ENCODE results near the gene C11orf98. TPM values are rescaled to one million over a fixed set of nuclear protein-coding genes. Genes with fewer than 3 reads are reported as not detected.
"Not testable (repeated sequence)": the region's sequence is repeated elsewhere in the genome, so short reads cannot be mapped to it uniquely, and the experiment has no call there.

The C11orf98 gene
- total RNA-seq, 4 donors from 2014 or later, result 29.2 to 97.4 (median 41.1) TPM

GRCh38 chr11:62622476-62623089, 42.4 kb downstream of the C11orf98 start:
- Histone ChIP-seq H3K27ac (peak overlapping the region; percentile 72 to 96 (median 88)), H3K9me3 (no peaks in the 10 kb centered on the region), H3K4me3 (peak overlapping the region in 3 of 4 donors; percentile 57 to 99 (median 80)), H3K36me3 (peaks cover 0 to 28% (median 0%) of the 10 kb centered on the region in 3 donors), H3K4me1 (peaks cover 2 to 15% (median 8%) of the 10 kb centered on the region in 4 donors), H3K27me3 (no peaks in the 10 kb centered on the region)
- TF ChIP-seq POLR2A (IDR thresholded peaks at IDR 0.05) (no peak), CTCF (IDR thresholded peaks at IDR 0.05) (no peak)
- no peak for DNase-seq

DNA sequence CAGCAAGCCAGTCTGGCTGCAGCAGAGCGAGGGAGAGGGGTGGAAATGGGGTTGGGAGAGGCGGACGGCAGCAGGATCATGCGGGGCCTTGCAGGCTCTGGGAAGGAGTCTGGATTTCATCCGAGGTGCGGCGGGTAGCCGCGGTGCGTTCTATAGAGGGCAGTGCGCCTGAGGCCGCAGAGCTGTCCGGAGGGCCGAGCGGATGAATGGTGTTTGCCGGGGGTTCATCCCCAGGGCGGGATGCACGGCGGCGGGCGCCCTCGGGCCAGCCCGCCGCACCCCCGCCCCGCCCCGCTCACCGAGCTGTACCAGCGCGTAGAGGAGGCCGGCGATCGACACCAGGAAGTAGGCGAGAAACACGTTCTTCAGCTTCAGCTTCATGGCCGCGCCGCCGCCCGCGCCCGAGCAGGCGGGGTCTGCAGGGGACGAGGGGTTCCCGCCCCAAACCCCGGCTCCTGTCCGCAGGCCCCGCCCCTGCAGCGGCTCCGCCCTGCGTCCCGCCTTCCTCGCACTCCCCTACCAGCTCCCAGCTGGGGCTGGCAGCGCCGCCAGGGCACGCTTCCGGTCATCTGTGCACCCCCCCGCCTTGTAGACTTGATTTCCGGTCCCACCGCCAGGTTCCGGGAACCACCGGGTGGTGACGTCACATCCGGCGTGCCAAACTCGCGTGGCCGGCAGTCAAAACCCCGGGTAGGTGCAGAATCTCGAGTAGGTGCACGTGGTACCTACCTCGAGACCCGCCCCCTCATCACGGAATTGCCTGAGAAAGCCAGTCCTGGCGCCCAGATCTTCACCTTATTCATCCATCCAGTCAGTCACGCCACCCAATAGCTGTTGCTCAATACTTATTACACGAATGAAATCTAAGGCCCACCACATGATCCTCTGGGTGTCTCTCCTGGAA, 43.2 kb downstream of the C11orf98 start, which contains the start of gene B3GAT3:
Gene B3GAT3, minus strand, starts transcription at position 420 of the 904 bp plus-strand sequence. Its CDS starts 39 bp downstream, at position 381.
- peak in 3 of 6 experiments; percentile 34 to 52 (median 38) for TF ChIP-seq CTCF (IDR thresholded peaks at IDR 0.05)
- peak; percentile 72 to 77 for TF ChIP-seq POLR2A (IDR thresholded peaks at IDR 0.05)
- DNase-seq, result peak; percentile 98 to 99 (median 99)
- Histone ChIP-seq H3K27me3 (no peaks in the 10 kb centered on the region), H3K4me3 (peak within 1 kb of the TSS; percentile 51 to 99 (median 68)), H3K27ac (peak within 1 kb of the TSS; percentile 72 to 96 (median 88)), H3K4me1 (peaks cover 2 to 15% (median 8%) of the 10 kb centered on the region in 4 donors), H3K36me3 (peaks cover 0 to 28% (median 0%) of the 10 kb centered on the region in 3 donors), H3K9me3 (no peaks in the 10 kb centered on the region)

GRCh38 chr11:62621027-62621566, 43.9 kb downstream of the C11orf98 start:
- peak overlapping the region; percentile 51 to 99 (median 68) for H3K4me3 ChIP-seq
- H3K36me3 ChIP-seq, result peaks cover 0 to 28% (median 0%) of the 10 kb centered on the region in 3 donors
- no peak for TF ChIP-seq CTCF (IDR thresholded peaks at IDR 0.05)
- no peak for TF ChIP-seq POLR2A (IDR thresholded peaks at IDR 0.05)
- peaks cover 2 to 15% (median 8%) of the 10 kb centered on the region in 4 donors for H3K4me1 ChIP-seq
- H3K9me3 ChIP-seq, result no peaks in the 10 kb centered on the region
- H3K27ac ChIP-seq, result peak overlapping the region; percentile 72 to 96 (median 88)
- H3K27me3 ChIP-seq, result no peaks in the 10 kb centered on the region
- DNase-seq, result no peak

DNA sequence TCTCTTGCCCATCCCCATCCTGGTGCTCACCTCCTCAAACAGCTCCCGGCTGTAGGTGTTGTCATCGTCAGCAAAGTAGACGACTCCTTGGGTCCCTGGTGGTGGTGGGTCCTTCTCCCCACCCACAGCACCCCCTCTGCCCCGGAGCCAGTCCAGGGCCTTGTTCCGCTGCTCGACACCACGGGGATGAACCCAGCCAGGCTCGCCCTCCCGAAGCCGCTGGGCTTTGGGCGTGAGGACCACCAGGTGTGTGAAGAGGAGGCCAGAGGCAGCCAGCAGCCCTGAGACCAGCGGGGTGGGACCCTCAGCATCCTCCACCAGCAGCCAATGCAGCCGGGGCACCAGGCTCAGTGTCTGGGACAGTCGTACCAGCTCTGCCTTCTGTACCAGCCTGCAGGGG, 48.1 kb downstream of the C11orf98 start:
- not testable (repeated sequence) for DNase-seq, H3K4me3 ChIP-seq, H3K9me3 ChIP-seq, H3K27me3 ChIP-seq, H3K27ac ChIP-seq
- Histone ChIP-seq H3K36me3 (peaks cover 0 to 24% (median 0%) of the 10 kb centered on the region in 3 donors), H3K4me1 (peaks cover 2 to 25% (median 11%) of the 10 kb centered on the region in 4 donors)

GRCh38 chr11:62615521-62615920, 49.5 kb downstream of the C11orf98 start:
- Histone ChIP-seq H3K9me3 (no peaks in the 10 kb centered on the region), H3K4me1 (peaks cover 3 to 28% (median 14%) of the 10 kb centered on the region in 4 donors), H3K27me3 (no peaks in the 10 kb centered on the region), H3K36me3 (peaks cover 0 to 24% (median 0%) of the 10 kb centered on the region in 3 donors), H3K27ac (no peak overlapping the region), H3K4me3 (no peak overlapping the region)
- no peak for TF ChIP-seq POLR2A (IDR thresholded peaks at IDR 0.05)
- TF ChIP-seq CTCF (IDR thresholded peaks at IDR 0.05), result no peak
- DNase-seq, result no peak

Measured in Peyer's patch (tissue), 4 donors.